GM18505 (cell line): Measurements from ENCODE around the gene PPFIBP1.

ENCODE experiments used
- ATAC-seq: cut with Tn5 transposase; IDR thresholded peaks from one replicate; pipeline ENCODE4 v1.9.1; 2021; ENCODE audit not compliant: unreplicated experiment
- POLR2A ChIP-seq: IDR thresholded peaks from 4 replicates; pipeline ENCODE4 v1.6.1; 2011; ENCODE audit warnings: borderline replicate concordance; ENCODE audit not compliant: insufficient read depth, insufficient read length; ENCODE audit errors: extremely low read depth

PPFIBP1 gene

DNA sequence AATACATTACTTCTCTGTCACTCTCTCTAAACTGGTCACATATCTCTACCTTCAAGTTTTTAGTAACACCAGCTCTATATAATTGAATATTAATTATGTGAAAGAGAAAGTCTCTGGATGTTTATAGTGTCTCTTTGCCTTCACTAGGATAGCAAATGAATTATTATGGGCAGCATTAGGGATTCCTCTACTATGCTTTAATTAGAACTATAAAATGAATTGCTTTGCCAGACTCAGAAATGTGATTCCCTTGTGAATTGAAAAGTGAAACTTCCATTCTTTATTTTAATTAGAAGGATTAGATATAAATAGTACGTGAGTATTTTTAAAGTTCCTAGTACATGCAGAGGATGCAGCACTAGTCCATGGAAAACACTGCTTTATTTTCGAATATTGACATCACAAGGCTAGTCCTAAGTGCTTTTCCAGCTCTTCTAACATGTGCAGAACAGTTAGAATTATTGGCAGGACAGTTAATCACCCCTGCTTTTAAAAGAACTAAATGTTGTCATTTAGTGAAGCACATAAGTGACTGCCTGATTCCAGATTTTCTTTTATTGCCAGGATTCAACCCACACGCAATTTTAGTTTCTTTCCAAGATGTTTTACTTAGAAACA lies 149.2 kb downstream of the PPFIBP1 start:
- no peak for ATAC-seq
- TF ChIP-seq POLR2A: no peak

DNA sequence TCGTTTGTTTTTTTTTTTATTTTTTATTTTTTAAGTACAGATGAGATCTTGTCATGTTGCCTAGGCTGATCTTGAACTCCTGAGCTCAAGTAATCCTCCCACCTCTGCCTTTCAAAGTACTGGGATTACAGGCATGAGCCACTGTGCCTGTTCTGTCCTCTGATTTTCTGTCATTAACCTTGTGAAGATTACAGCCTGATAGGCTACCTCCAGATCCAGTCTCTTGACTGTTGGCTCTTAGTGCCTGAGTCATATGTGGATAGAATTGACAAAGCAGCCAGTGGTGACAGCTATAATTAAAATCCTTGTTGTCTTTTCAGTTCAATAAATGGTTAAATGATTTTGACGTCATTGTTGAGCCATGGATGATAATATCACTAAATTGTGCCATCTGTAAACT lies 151.0 kb downstream of the PPFIBP1 start:
- TF ChIP-seq POLR2A: no peak
- ATAC-seq: no peak

DNA sequence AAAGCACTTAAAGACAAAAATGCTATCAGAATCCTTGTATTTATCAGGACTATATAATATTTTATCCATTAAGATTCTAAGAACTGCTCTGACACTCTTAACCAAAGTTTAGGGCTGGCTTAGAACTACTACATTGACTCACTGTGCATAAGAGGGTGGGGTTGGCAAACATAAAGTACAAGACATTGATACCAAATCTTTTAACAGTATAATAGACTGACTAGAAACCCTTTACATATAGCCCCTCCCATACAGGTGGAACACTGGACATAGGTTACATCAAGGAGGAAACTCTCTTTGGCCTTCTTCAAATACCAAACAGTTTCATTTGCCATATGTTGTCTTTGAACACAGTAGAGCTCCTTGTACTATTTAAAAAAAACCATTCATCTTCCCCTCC lies 156.6 kb downstream of the PPFIBP1 start:
- TF ChIP-seq POLR2A: no peak
- ATAC-seq: no peak

DNA sequence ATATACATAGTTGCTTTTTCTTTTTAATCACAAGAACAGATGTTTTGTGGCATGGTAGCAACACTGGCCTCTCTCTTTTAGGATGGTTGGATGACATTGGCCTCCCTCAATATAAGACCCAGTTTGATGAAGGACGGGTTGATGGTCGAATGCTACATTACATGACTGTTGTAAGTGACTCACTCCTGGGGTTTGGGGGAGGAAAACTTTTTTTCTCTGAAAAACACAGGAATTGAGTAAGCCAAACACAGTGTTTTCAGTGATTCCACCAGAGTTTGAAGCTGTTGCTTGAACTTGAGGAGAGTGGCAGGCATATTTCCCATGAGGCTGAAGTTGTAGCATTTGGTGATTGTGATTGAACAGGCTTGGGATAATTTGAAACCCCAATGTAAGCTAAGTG lies 158.5 kb downstream of the PPFIBP1 start:
- ATAC-seq: no peak

DNA sequence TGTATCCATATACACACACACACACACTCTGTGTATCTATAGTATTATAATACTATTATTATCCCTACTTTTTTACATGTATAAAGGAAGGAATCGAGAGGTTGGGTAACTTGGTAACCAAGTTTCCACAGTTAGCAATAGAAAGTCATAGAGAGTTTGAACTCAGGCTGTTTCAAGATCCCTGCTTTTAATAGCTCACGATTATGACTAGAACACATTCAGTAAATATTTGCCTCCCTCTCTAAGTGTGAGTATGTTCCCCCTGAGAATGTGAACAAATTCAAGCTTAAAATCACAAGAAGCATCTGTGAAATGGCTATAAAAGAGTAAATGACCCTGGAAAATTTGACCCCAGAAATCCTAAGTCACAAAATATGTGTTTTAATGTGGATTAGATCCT lies 161.3 kb downstream of the PPFIBP1 start:
- ATAC-seq: no peak
- no peak for TF ChIP-seq POLR2A

More for the DNA sequence above, 158.5 kb downstream of the PPFIBP1 start:
- TF ChIP-seq POLR2A: no peak

DNA sequence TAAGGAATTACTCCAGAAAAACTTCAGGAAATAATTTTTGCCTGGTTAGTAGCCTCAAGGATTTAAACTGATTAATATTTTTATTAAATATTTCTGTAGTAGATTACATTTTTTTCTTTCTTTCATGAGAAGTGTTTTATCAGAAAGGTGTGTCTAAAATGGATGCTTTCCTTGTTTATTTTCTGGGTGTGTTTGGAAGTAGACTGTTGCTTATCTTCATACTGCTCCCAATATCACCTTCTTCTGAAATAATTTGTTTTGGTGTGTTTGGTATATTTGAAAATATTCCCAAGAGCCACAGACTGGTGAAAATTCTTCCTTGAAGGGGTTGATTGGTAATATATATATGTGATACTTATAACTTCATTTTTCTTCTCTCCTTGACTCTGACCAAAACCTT lies 162.1 kb downstream of the PPFIBP1 start:
- ATAC-seq: no peak
- TF ChIP-seq POLR2A: no peak

DNA sequence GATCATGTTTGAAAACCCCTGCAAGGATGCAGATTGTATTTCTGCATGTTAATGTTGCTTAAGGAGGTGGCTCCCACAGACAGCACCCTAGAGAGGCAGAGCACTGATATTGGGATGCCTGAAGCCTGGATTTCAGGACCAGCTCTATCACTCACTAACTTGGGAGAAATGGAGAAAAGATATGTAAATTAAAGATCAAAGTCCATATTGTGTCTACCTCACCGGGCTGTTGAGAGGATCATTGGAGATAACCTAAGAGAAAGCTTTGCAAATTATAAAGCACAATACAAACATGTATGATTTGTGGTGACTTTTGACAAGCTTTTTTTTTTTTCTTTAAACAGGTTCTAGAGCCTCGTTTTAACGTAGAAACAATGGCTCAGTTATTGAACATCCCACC lies 164.7 kb downstream of the PPFIBP1 start:
- no peak for ATAC-seq
- no peak for TF ChIP-seq POLR2A

DNA sequence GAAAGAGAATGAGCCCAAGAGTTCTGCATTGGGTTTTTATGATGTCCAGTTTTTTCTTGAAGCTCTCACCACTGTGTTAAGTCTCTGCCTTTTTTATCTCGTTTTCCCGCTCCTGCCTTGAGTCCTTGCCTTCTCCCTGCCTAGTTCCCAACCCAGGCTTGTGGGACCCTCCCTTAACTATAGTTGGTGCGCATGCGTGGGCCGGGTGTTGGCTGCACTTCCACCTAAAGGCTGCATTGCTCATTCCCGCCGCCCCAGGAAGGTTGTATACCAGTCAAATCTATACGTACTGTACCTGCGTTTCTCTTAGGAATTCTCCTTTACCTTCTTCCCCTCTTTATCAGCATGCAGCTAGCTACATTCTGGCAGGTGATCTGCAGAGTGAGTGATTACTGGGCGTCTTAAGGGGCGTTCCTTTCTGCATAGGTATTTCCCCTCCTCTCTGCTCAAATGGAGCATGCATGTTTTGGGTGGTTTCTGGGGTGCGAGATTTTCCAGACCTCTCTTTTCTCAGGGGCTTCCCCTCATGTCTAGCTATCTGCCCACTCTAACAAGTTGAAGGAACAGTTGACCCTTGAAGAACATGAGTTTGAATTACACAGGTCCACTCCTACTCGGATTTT lies 165.7 kb downstream of the PPFIBP1 start:
- no peak for ATAC-seq
- no peak for TF ChIP-seq POLR2A

DNA sequence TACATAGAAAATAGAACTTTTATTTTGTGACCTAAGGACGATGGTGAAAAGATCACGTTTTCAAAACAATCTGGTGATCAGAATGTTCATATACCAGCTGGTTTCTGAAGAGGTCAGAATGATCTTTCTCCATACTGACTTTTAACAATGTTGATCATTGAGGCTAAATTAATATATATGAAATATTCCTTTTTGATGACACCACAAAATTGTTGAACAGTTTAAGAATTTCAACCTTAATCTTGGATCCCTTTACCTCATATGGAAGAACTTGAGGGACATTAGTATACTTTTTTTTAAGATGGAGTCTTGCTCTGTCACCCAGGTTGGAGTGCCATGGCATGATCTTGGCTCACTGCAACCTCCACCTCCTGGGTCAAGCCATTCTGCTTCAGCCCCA lies 169.4 kb downstream of the PPFIBP1 start:
- TF ChIP-seq POLR2A: no peak

DNA sequence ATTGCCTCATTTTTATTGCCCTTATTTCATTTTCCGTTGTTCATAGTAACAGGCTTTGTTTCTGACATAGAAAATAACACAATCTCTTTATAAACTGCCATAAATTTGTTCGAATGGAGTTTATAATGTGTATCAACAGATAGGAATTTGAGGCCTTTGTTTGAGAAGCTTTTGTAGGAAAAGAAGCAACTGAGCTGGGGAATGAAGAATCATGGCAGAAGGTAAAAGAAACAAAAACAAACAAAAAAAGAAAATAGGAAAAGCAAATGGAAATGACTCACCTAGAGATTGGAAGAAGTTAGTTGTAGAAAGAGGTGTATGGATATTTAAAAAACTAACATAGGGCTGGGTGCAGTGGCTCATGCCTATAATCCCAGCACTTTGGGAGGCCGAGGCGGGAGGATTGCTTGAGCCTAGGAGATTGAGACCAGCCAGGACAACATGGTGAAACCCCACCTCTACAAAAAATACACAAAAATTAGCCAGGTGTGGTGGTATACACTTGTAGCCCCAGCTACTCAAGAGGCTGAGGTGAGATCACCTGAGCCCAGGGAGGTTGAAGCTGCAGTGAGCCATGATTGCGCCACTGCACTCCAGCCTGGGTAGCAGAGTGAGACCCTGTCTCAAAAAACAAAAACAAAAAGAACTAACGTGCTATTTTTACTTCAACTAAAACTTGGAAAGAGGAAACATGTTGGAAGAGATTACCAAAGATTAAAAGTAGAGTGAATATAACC lies 171.7 kb downstream of the PPFIBP1 start:
- TF ChIP-seq POLR2A: no peak
- no peak for ATAC-seq

More for the DNA sequence above, 169.4 kb downstream of the PPFIBP1 start:
- ATAC-seq: no peak

DNA sequence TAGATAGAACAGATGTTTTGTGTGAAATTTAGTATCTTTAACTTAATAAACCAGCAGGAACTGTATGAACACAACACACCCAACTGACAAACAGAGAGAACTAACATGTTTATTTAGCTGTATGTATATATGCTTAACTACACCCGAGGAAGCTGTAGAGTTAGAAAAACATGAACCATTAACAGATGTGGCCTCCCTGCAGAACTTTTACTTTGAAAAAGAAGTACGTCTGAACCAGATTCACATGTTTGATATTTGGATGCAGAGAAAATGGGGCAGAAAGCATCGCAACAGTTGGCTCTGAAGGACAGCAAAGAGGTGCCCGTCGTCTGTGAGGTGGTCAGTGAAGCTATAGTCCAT lies 172.3 kb downstream of the PPFIBP1 start, which contains the start of gene REP15:
TSS of gene REP15 (plus strand) at position 155 of the 360 bp plus-strand sequence. CDS start at position 271, 116 bp downstream.
- ATAC-seq: no peak
- TF ChIP-seq POLR2A: no peak

DNA sequence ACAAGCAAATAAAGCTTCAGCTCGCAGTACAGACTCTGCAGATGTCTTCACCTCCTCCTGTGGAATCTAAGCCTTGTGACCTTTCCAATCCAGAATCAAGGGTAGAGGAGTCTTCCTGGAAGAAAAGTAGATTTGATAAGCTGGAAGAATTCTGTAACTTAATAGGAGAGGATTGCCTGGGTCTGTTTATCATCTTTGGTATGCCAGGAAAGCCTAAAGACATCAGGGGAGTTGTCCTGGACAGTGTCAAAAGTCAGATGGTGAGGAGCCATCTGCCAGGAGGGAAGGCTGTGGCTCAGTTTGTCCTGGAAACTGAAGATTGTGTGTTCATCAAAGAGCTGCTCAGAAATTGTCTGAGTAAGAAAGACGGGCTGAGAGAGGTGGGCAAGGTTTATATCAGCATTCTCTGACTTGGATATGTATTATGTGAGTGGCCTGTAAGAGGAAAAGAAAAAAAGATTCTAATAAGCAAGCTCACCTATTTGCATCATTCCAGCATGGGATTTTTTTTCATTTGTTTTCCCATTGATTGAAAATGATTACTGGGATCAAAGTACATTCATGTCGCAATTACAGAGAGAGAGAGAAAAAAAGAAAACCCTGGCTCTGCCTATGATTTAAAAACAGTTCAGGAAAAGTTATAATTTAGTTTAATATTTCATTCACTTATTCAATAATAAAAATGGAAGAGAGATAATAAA lies 173.0 kb downstream of the PPFIBP1 start:
- no peak for ATAC-seq
- TF ChIP-seq POLR2A: no peak

DNA sequence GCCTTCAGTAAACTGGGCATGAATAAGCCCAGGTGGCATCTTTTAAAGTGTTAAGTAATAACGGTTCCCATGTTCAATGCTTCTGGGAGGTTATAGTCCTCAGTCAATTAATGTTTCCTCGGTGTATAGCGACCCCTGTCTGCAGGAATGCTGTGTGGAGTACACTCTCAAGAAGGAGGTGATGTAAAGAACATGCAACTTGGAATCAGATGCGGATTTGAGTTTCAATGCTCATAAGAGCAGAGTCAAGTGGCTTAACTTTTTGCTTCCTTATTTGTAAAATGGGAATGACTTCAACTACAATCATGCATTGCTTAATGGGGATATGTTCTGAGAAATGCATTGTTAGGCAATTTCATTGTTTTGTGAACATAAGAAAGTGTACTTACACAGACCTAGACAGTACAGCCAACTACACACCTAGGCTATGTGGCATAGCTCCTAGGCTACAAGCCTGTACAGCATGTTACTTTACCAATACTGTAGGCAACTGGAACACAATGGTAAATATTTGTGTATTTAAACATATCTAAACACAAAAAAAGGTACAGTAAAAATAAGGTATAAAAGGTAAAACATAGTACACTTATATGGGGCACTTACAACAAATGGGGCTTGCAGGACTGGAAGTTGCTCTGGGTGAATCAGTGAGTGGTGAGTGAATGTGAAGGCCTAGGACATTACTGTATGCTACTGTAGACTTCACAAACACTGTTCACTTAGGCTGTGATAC lies 179.9 kb downstream of the PPFIBP1 start:
- ATAC-seq: peak; percentile 92
- TF ChIP-seq POLR2A: no peak
